ENCODE measurements around the gene LARP4B.

LARP4B gene

DNA sequence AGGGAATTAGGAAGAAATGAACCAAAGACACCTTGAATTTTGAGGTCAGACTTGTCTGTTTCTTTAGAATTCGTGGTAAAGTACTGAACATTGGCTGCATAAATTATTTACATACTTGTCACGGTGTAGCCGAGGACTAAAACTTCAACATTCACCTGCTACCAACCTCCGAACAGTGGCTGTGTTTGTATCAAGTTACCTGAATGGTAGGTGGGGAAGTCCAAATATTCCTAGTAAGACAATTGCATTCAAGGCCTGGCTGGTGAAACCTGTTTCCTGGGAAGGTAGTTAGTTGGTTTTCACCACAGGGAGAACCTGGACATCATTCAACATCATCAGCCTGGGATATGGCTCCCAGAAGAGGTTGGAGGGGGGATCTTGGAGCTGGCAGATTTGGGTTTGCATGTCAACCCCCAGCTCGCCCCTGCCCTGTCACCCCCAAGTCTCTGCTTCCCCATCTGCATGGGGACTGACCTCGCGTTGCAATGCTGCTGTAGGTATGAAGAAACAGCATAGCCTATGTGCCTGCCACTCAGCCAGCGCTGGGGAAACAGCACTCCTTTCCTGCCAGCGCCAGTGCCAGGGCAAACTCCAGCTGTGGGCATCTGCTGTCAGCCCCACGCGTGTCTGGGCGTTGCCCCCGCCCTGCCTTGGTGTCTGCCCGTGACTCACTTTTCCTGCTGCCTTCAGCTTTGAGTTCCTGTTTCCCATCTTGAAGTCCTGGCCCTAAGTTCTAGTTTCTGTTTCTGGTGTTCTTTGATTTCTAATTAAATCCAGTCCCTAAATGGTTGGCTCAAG, 12.7 kb upstream of the LARP4B start:
- TF ChIP-seq EZH2phosphoT487 (IDR thresholded peaks at IDR 0.05; ENCODE audit: low read length) (no peak), CTCF (IDR thresholded peaks at IDR 0.05; ENCODE audit: low read length) (no peak), EZH2 (optimal IDR thresholded peaks at IDR 0.05; ENCODE audit: low read depth, low read length) (no peak)
- Histone ChIP-seq H3K27me3 (replicated peaks; ENCODE audit: insufficient read depth, low read length) (no peaks in the 10 kb centered on the region), H3K4me1 (ENCODE audit: low read length) (no peaks in the 10 kb centered on the region), H3F3A (ENCODE audit: insufficient read depth, low read length) (no peaks in the 10 kb centered on the region), H3K79me2 (ENCODE audit: low read length) (no peaks in the 10 kb centered on the region), H3K4me3 (ENCODE audit: low read length) (no peak overlapping the region), H3K27ac (ENCODE audit: low read length) (no peak overlapping the region), H3K9me2 (replicated peaks; ENCODE audit: insufficient read depth, low read length) (no peaks in the 10 kb centered on the region), H3K4me2 (ENCODE audit: low read depth, low read length) (no peak overlapping the region), H3K9ac (ENCODE audit: low read length) (no peak overlapping the region), H2AFZ (ENCODE audit: low read length) (no peak overlapping the region), H3K9me3 (replicated peaks; ENCODE audit: insufficient read depth, low read length) (no peaks in the 10 kb centered on the region), H3K36me3 (replicated peaks; ENCODE audit: insufficient read depth, low read length) (no peaks in the 10 kb centered on the region), H4K20me1 (ENCODE audit: insufficient read depth, low read length) (no peaks in the 10 kb centered on the region)
- DNase-seq: no peak

GRCh38 chr10:943334-944033, 12.0 kb upstream of the LARP4B start:
- H3K36me3 ChIP-seq (replicated peaks; ENCODE audit: insufficient read depth, low read length): no peaks in the 10 kb centered on the region
- H3K4me2 ChIP-seq (ENCODE audit: low read depth, low read length): no peak overlapping the region
- H4K20me1 ChIP-seq (ENCODE audit: insufficient read depth, low read length): no peaks in the 10 kb centered on the region
- H3F3A ChIP-seq (ENCODE audit: insufficient read depth, low read length): no peaks in the 10 kb centered on the region
- H3K4me1 ChIP-seq (ENCODE audit: low read length): no peaks in the 10 kb centered on the region
- DNase-seq: no peak
- no peaks in the 10 kb centered on the region for H3K27me3 ChIP-seq (replicated peaks; ENCODE audit: insufficient read depth, low read length)
- no peak overlapping the region for H3K27ac ChIP-seq (ENCODE audit: low read length)
- H3K9me2 ChIP-seq (replicated peaks; ENCODE audit: insufficient read depth, low read length): no peaks in the 10 kb centered on the region
- H3K9me3 ChIP-seq (replicated peaks; ENCODE audit: insufficient read depth, low read length): no peaks in the 10 kb centered on the region
- H2AFZ ChIP-seq (ENCODE audit: low read length): no peak overlapping the region
- no peak overlapping the region for H3K4me3 ChIP-seq (ENCODE audit: low read length)
- TF ChIP-seq EZH2phosphoT487 (IDR thresholded peaks at IDR 0.05; ENCODE audit: low read length) (no peak), CTCF (IDR thresholded peaks at IDR 0.05; ENCODE audit: low read length) (no peak), EZH2 (optimal IDR thresholded peaks at IDR 0.05; ENCODE audit: low read depth, low read length) (no peak)
- H3K79me2 ChIP-seq (ENCODE audit: low read length): no peaks in the 10 kb centered on the region
- no peak overlapping the region for H3K9ac ChIP-seq (ENCODE audit: low read length)

- H3K27me3 ChIP-seq (replicated peaks; ENCODE audit: insufficient read depth, low read length): no peaks in the 10 kb centered on the region
- H3K9me2 ChIP-seq (replicated peaks; ENCODE audit: insufficient read depth, low read length): no peaks in the 10 kb centered on the region
- H3K9me3 ChIP-seq (replicated peaks; ENCODE audit: insufficient read depth, low read length): no peaks in the 10 kb centered on the region
- H2AFZ ChIP-seq (ENCODE audit: low read length): no peak overlapping the region
- DNase-seq: no peak
- no peaks in the 10 kb centered on the region for H4K20me1 ChIP-seq (ENCODE audit: insufficient read depth, low read length)
- no peaks in the 10 kb centered on the region for H3K36me3 ChIP-seq (replicated peaks; ENCODE audit: insufficient read depth, low read length)
- H3K4me1 ChIP-seq (ENCODE audit: low read length): no peaks in the 10 kb centered on the region
- H3K79me2 ChIP-seq (ENCODE audit: low read length): no peaks in the 10 kb centered on the region
- no peak overlapping the region for H3K9ac ChIP-seq (ENCODE audit: low read length)
- TF ChIP-seq EZH2 (optimal IDR thresholded peaks at IDR 0.05; ENCODE audit: low read depth, low read length): no peak
- no peak for TF ChIP-seq EZH2phosphoT487 (IDR thresholded peaks at IDR 0.05; ENCODE audit: low read length)
- TF ChIP-seq CTCF (IDR thresholded peaks at IDR 0.05; ENCODE audit: low read length): no peak
- H3K4me3 ChIP-seq (ENCODE audit: low read length): no peak overlapping the region
- no peak overlapping the region for H3K4me2 ChIP-seq (ENCODE audit: low read depth, low read length)
- no peaks in the 10 kb centered on the region for H3F3A ChIP-seq (ENCODE audit: insufficient read depth, low read length)
- H3K27ac ChIP-seq (ENCODE audit: low read length): no peak overlapping the region
Measured at GRCh38 chr10:938941-939678, 7.6 kb upstream of the LARP4B start.

Data from MM.1S (cell line).